PC-9 (cell line): ENCODE data around the gene USP8.

Source experiments
- EZH2 ChIP-seq: fragments of 200-600 bp; sonication (generic); IDR thresholded peaks from 2 replicates; pipeline ENCODE4 v1.8.0; 2017; ENCODE audit warnings: antibody characterized with exemption, low read depth
- TF ChIP-seq, protein P1 (sequence below): fragments of 200-600 bp; sonication (generic); conservative IDR thresholded peaks from 2 replicates; pipeline ENCODE4 v1.6.1; 2017; ENCODE audit warnings: mixed run types, antibody characterized with exemption, mild to moderate bottlenecking, moderate library complexity

DNA sequence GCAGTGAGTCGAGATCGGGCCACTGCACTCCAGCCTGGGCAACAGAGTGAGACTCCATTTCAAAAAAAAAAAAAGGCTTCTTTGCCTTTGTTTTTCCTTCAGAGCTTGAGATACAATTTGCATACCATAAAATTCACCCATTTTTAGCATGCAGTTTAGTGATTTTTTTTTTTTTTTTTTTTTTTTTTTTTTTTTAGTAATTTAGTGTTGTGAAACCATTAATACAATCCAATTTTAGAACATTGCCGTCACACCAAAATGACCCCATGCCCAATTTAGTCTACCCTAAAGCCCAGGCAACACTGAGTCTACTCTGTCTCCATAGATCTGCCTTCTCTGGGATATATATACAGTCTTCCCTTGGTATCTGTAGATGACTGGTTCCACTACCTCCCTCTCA, 61.2 kb downstream of the USP8 start:
- TF ChIP-seq, protein P1, sequence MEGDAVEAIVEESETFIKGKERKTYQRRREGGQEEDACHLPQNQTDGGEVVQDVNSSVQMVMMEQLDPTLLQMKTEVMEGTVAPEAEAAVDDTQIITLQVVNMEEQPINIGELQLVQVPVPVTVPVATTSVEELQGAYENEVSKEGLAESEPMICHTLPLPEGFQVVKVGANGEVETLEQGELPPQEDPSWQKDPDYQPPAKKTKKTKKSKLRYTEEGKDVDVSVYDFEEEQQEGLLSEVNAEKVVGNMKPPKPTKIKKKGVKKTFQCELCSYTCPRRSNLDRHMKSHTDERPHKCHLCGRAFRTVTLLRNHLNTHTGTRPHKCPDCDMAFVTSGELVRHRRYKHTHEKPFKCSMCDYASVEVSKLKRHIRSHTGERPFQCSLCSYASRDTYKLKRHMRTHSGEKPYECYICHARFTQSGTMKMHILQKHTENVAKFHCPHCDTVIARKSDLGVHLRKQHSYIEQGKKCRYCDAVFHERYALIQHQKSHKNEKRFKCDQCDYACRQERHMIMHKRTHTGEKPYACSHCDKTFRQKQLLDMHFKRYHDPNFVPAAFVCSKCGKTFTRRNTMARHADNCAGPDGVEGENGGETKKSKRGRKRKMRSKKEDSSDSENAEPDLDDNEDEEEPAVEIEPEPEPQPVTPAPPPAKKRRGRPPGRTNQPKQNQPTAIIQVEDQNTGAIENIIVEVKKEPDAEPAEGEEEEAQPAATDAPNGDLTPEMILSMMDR: no peak
- no peak for TF ChIP-seq EZH2
